HL-60 (cell line): Measurements from ENCODE around the gene ARHGAP24.
"Not testable (repeated sequence)": the region's sequence is repeated elsewhere in the genome, so short reads cannot be mapped to it uniquely, and the experiment has no call there.

Source experiments
- POLR2AphosphoS5 ChIP-seq: IDR thresholded peaks from 2 replicates; pipeline ENCODE4 v1.6.1; 2012; ENCODE audit warnings: low read depth
- TF ChIP-seq, protein P1 (sequence below): IDR thresholded peaks from one replicate; pipeline ENCODE4 v1.5.1; 2011; ENCODE audit warnings: low read length, control low read depth, inconsistent platforms; ENCODE audit not compliant: insufficient read depth

DNA sequence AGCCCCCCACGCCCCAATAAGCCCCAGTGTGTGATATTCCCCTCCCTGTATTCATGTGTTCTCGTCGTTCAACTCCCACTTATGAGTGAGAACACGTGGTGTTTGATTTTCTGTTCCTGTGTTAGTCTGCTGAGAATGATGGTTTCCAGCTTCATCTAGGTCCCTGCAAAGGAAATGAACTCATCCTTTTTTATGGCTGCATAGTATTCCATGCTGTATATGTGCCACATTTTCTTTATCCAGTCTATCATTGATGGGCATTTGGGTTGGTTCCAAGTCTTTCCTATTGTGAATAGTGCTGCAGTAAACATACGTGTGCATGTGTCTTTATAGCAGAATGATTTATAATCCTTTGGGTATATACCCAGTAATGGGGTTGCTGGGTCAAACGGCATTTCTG is 440.6 kb downstream of the ARHGAP24 start:
- TF ChIP-seq, protein P1, sequence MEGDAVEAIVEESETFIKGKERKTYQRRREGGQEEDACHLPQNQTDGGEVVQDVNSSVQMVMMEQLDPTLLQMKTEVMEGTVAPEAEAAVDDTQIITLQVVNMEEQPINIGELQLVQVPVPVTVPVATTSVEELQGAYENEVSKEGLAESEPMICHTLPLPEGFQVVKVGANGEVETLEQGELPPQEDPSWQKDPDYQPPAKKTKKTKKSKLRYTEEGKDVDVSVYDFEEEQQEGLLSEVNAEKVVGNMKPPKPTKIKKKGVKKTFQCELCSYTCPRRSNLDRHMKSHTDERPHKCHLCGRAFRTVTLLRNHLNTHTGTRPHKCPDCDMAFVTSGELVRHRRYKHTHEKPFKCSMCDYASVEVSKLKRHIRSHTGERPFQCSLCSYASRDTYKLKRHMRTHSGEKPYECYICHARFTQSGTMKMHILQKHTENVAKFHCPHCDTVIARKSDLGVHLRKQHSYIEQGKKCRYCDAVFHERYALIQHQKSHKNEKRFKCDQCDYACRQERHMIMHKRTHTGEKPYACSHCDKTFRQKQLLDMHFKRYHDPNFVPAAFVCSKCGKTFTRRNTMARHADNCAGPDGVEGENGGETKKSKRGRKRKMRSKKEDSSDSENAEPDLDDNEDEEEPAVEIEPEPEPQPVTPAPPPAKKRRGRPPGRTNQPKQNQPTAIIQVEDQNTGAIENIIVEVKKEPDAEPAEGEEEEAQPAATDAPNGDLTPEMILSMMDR, result not testable (repeated sequence)
- TF ChIP-seq POLR2AphosphoS5, result not testable (repeated sequence)
